ENCODE results near the gene UVRAG.

The UVRAG gene

DNA sequence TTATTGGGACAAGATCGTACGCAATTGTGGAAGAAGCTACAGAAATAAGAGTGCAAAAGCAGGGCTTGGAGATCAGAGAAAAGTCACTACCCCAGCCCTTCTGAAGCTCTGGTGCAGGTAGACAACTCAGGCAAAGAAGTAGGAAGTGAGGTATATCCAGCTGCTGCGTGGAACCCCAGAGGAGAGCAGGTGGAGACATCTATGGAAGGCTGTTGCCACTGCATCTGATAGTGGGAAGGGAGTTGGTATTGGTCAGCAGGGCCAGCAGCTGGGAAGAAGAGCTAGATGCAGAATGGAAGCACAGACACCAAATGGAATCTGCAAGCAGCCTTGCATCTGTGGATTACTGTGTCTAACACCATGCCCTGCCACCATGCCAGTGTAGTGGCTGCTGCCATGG, 226.2 kb downstream of the UVRAG start:
- Histone ChIP-seq H2AFZ (ENCODE audit: low read depth, low read length, severe bottlenecking) (no peak overlapping the region), H3K9ac (ENCODE audit: low read length) (no peak overlapping the region), H3K27me3 (ENCODE audit: low read length) (no peaks in the 10 kb centered on the region), H3K9me2 (replicated peaks; ENCODE audit: insufficient read depth, low read length) (no peaks in the 10 kb centered on the region), H3K27ac (ENCODE audit: low read depth, low read length) (no peak overlapping the region), H3K9me3 (ENCODE audit: insufficient read depth, low read length) (0 out of 2 replicates have a peak, but pooled peaks cover 7% of the 10 kb centered on the region), H3K79me2 (ENCODE audit: insufficient read depth, low read length) (no peaks in the 10 kb centered on the region), H3F3A (ENCODE audit: insufficient read depth) (no peaks in the 10 kb centered on the region), H3K4me3 (ENCODE audit: insufficient read depth, low read length, poor library complexity, severe bottlenecking) (no peak overlapping the region), H3K36me3 (ENCODE audit: low read length) (peaks cover 35% of the 10 kb centered on the region), H3K4me2 (ENCODE audit: low read depth, low read length, poor library complexity, severe bottlenecking) (no peak overlapping the region), H4K20me1 (ENCODE audit: low read depth, low read length) (no peaks in the 10 kb centered on the region)
- TF ChIP-seq, protein P1, sequence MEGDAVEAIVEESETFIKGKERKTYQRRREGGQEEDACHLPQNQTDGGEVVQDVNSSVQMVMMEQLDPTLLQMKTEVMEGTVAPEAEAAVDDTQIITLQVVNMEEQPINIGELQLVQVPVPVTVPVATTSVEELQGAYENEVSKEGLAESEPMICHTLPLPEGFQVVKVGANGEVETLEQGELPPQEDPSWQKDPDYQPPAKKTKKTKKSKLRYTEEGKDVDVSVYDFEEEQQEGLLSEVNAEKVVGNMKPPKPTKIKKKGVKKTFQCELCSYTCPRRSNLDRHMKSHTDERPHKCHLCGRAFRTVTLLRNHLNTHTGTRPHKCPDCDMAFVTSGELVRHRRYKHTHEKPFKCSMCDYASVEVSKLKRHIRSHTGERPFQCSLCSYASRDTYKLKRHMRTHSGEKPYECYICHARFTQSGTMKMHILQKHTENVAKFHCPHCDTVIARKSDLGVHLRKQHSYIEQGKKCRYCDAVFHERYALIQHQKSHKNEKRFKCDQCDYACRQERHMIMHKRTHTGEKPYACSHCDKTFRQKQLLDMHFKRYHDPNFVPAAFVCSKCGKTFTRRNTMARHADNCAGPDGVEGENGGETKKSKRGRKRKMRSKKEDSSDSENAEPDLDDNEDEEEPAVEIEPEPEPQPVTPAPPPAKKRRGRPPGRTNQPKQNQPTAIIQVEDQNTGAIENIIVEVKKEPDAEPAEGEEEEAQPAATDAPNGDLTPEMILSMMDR (IDR thresholded peaks at IDR 0.05; ENCODE audit: insufficient read depth, low read length, poor library complexity, severe bottlenecking) = no peak
- no peak for TF ChIP-seq EZH2phosphoT487 (conservative IDR thresholded peaks at IDR 0.05; ENCODE audit: low read length)

DNA sequence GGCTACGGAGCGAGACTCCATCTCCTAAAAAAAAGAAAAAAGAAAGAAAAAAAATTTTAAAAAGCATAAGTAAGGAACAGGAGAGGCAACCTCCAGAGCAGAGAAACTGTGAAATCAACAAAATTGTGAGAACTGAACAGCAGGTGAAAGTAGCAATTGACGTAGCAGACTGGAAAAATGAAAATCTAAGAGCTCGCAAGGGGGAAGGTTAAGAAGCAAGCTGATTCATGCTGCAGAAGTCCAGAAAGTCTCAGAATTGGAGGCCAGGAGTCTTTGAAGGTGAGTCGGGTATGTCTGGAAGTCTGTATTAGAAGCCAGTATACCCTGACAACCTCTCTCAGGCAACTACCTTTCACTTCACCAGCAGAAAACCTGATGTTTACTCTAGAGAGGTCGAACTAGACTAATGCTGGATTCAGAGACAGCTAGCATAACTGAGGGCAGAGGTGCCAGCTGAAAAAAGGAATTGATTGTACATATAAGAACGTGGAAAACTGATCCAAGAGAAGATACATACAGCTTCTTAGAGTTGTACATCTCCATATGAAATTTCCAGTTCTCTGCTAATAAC, 229.8 kb downstream of the UVRAG start:
- TF ChIP-seq, protein P1 (IDR thresholded peaks at IDR 0.05; ENCODE audit: insufficient read depth, low read length, poor library complexity, severe bottlenecking) = no peak
- no peak for TF ChIP-seq EZH2phosphoT487 (conservative IDR thresholded peaks at IDR 0.05; ENCODE audit: low read length)
- Histone ChIP-seq H3F3A (ENCODE audit: insufficient read depth) (no peaks in the 10 kb centered on the region), H3K27me3 (ENCODE audit: low read length) (no peaks in the 10 kb centered on the region), H3K9me3 (ENCODE audit: insufficient read depth, low read length) (peaks cover 41% of the 10 kb centered on the region; the same call in 1 of the 2 replicates), H2AFZ (ENCODE audit: low read depth, low read length, severe bottlenecking) (no peak overlapping the region), H3K4me3 (ENCODE audit: insufficient read depth, low read length, poor library complexity, severe bottlenecking) (no peak overlapping the region), H3K9me2 (replicated peaks; ENCODE audit: insufficient read depth, low read length) (no peaks in the 10 kb centered on the region), H3K4me2 (ENCODE audit: low read depth, low read length, poor library complexity, severe bottlenecking) (no peak overlapping the region), H3K9ac (ENCODE audit: low read length) (no peak overlapping the region), H3K79me2 (ENCODE audit: insufficient read depth, low read length) (no peaks in the 10 kb centered on the region), H4K20me1 (ENCODE audit: low read depth, low read length) (no peaks in the 10 kb centered on the region), H3K27ac (ENCODE audit: low read depth, low read length) (no peak overlapping the region), H3K36me3 (ENCODE audit: low read length) (peaks cover 63% of the 10 kb centered on the region)

DNA sequence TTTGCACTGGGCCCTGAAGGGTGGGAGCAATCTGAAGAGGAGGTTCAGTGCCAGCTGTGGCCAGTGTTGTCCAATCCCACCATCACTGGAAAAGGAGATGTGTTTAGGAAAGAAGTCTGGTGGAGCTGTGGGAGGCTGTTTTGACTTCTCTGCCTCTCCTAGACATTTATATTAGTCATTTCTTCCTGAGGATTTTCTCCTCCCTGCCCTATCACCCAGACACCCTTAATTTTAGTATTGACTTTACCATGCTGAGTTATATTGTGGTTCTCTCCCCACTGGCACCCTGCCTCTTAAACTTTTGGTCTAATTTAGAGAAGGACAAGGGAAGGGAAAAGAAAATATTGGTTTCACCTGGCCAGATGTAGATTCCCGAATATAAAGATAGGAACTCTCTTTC, 232.2 kb downstream of the UVRAG start:
- Histone ChIP-seq H3K79me2 (ENCODE audit: insufficient read depth, low read length) (0 out of 2 replicates have a peak, but pooled peaks cover 3% of the 10 kb centered on the region), H3K27ac (ENCODE audit: low read depth, low read length) (no peak overlapping the region), H3K27me3 (ENCODE audit: low read length) (no peaks in the 10 kb centered on the region), H3K4me2 (ENCODE audit: low read depth, low read length, poor library complexity, severe bottlenecking) (no peak overlapping the region), H2AFZ (ENCODE audit: low read depth, low read length, severe bottlenecking) (no peak overlapping the region), H4K20me1 (ENCODE audit: low read depth, low read length) (no peaks in the 10 kb centered on the region), H3K9ac (ENCODE audit: low read length) (no peak overlapping the region), H3K4me3 (ENCODE audit: insufficient read depth, low read length, poor library complexity, severe bottlenecking) (no peak overlapping the region), H3K9me3 (ENCODE audit: insufficient read depth, low read length) (peaks cover 43% of the 10 kb centered on the region; the same call in 1 of the 2 replicates), H3K9me2 (replicated peaks; ENCODE audit: insufficient read depth, low read length) (no peaks in the 10 kb centered on the region), H3K36me3 (ENCODE audit: low read length) (peaks cover 78% of the 10 kb centered on the region), H3F3A (ENCODE audit: insufficient read depth) (no peaks in the 10 kb centered on the region)
- TF ChIP-seq EZH2phosphoT487 (conservative IDR thresholded peaks at IDR 0.05; ENCODE audit: low read length) = no peak
- TF ChIP-seq, protein P1 (IDR thresholded peaks at IDR 0.05; ENCODE audit: insufficient read depth, low read length, poor library complexity, severe bottlenecking) = no peak
